Gastrocnemius medialis (tissue), 4 donors: ENCODE data around the gene ALK. TPM values are rescaled to one million over a fixed set of nuclear protein-coding genes. Genes with fewer than 3 reads are reported as not detected.

Experiments used
- ATAC-seq, 2 donors: fragments of 150-250 bp; one replicate each; pipeline ENCODE4 v1.9.1; 2016
- DNase-seq, 2 donors: peaks; one replicate each; pipeline ENCODE4 v3.0.0-alpha.2; 2019
- H3K27ac ChIP-seq, 4 donors: fragments of 200-600 bp; sonication (generic); 1 replicate in 1 of 4; 2 replicates in 3 of 4; pipeline ENCODE4 v1.5.1; 2016 to 2018; ENCODE audit warnings: mild to moderate bottlenecking in 2 of 4, moderate library complexity in 1 of 4
- H3K27me3 ChIP-seq, 3 donors: fragments of 200-600 bp; sonication (generic) in 2 of 3; 1 replicate in 1 of 3; 2 replicates in 2 of 3; pipeline versions ENCODE4 v1.5.1 to v1.6.0; 2016 to 2019; ENCODE audit warnings: mild to moderate bottlenecking in 1 of 3, moderate library complexity in 1 of 3
- H3K36me3 ChIP-seq, 2 donors: fragments of 200-600 bp; sonication (generic) in 1 of 2; one replicate each; pipeline ENCODE4 v1.5.1; 2017 to 2018
- H3K4me1 ChIP-seq, 2 donors: fragments of 200-600 bp; sonication (generic) in 1 of 2; one replicate each; pipeline ENCODE4 v1.5.1; 2016 to 2017; ENCODE audit warnings: mild to moderate bottlenecking in 2 of 2
- H3K4me3 ChIP-seq, 4 donors: fragments of 200-600 bp; sonication (generic) in 3 of 4; 1 replicate in 1 of 4; 2 replicates in 3 of 4; pipeline ENCODE4 v1.5.1; 2016 to 2019; ENCODE audit warnings: mild to moderate bottlenecking in 2 of 4
- H3K9me3 ChIP-seq, 3 donors: fragments of 200-600 bp; sonication (generic) in 2 of 3; 1 replicate in 1 of 3; 2 replicates in 2 of 3; pipeline ENCODE4 v1.5.1; 2016 to 2019
- CTCF ChIP-seq, 5 experiments: fragments of 450-650 bp in 3 of 5; fragments of 200-600 bp in 2 of 5; sonication (generic) in 2 of 5; IDR thresholded peaks in 4 of 5; conservative IDR thresholded peaks in 1 of 5; 1 replicate in 4 of 5; 2 replicates in 1 of 5; pipeline ENCODE4 v1.5.1; 2016 to 2019; ENCODE audit warnings: antibody characterized with exemption in 5 of 5, mild to moderate bottlenecking in 3 of 5, moderate library complexity in 3 of 5
- POLR2A ChIP-seq, 2 donors: fragments of 450-650 bp; IDR thresholded peaks; one replicate each; pipeline ENCODE4 v1.6.1; 2017; ENCODE audit warnings: antibody characterized with exemption in 2 of 2, mild to moderate bottlenecking in 2 of 2, moderate library complexity in 2 of 2
- in situ Hi-C, 4 donors: fragments of 200-750 bp; cut with MboI; loops; one replicate each; pipeline versions ENCODE4 v1.15.0 to v1.8.0; 2017; ENCODE audit warnings: low sequenced_read_pairs in 4 of 4
- intact Hi-C: fragments of 100-400 bp; cut with DNase I; formaldehyde crosslinking; loops from one replicate; pipeline ENCODE4 v1.15.1; 2023; ENCODE audit warnings: low total_unique reads
- total RNA-seq, 4 donors: library from RNA; depleted of rRNA; stranded (reverse); fragments of >200 nt; gene quantifications; one replicate each; pipeline versions ENCODE4 v1.1.0 to v1.2.3, GENCODE V29; 2016

ALK gene
- total RNA-seq, 4 donors from 2014 or later = not detected

- Histone ChIP-seq H3K4me1 (peaks cover 0 to 10% of the 10 kb centered on the region in 2 donors), H3K27ac (peak overlapping the region in 2 of 4 donors; percentile 16 to 39), H3K36me3 (no peaks in the 10 kb centered on the region), H3K4me3 (no peak overlapping the region), H3K9me3 (no peaks in the 10 kb centered on the region), H3K27me3 (no peaks in the 10 kb centered on the region)
- TF ChIP-seq CTCF (IDR thresholded peaks at IDR 0.05 in 4 of 5, conservative IDR thresholded peaks at IDR 0.05 in 1 of 5) = no peak
- TF ChIP-seq POLR2A (IDR thresholded peaks at IDR 0.05) = no peak
- intact Hi-C loops (no loop called here), in situ Hi-C loops (no loop called here)
- ATAC-seq = peak in 1 of 2 donors; percentile 68
- DNase-seq = no peak
Measured at GRCh38 chr2:29482348-29482747, 439.0 kb downstream of the ALK start.

- no peak overlapping the region for H3K4me3 ChIP-seq
- no peak for ATAC-seq
- H3K9me3 ChIP-seq = no peaks in the 10 kb centered on the region
- no peaks in the 10 kb centered on the region for H3K27me3 ChIP-seq
- H3K27ac ChIP-seq = no peak overlapping the region
- TF ChIP-seq CTCF (IDR thresholded peaks at IDR 0.05 in 4 of 5, conservative IDR thresholded peaks at IDR 0.05 in 1 of 5) (no peak), POLR2A (IDR thresholded peaks at IDR 0.05) (no peak)
- no peaks in the 10 kb centered on the region for H3K36me3 ChIP-seq
- peaks cover 0 to 10% of the 10 kb centered on the region in 2 donors for H3K4me1 ChIP-seq
- intact Hi-C loops = no loop called here
- in situ Hi-C loops = no loop called here
- DNase-seq = no peak
Measured at GRCh38 chr2:29481313-29481712, 440.1 kb downstream of the ALK start.

- intact Hi-C loops (no loop called here), in situ Hi-C loops (no loop called here)
- DNase-seq (peak in 1 of 2 donors; percentile 32), ATAC-seq (peak; percentile 50 to 83)
- Histone ChIP-seq H3K27me3 (no peaks in the 10 kb centered on the region), H3K36me3 (no peaks in the 10 kb centered on the region), H3K27ac (peak overlapping the region in 1 of 4 donors; percentile 5), H3K4me3 (no peak overlapping the region), H3K4me1 (peaks cover 0 to 10% of the 10 kb centered on the region in 2 donors), H3K9me3 (no peaks in the 10 kb centered on the region)
- TF ChIP-seq POLR2A (IDR thresholded peaks at IDR 0.05) (no peak), CTCF (IDR thresholded peaks at IDR 0.05 in 4 of 5, conservative IDR thresholded peaks at IDR 0.05 in 1 of 5) (no peak)
Measured at GRCh38 chr2:29480426-29480825, 441.0 kb downstream of the ALK start.

- in situ Hi-C loops = no loop called here
- Histone ChIP-seq H3K4me1 (peaks cover 0 to 10% of the 10 kb centered on the region in 2 donors), H3K27ac (no peak overlapping the region), H3K9me3 (no peaks in the 10 kb centered on the region), H3K27me3 (no peaks in the 10 kb centered on the region), H3K4me3 (no peak overlapping the region), H3K36me3 (no peaks in the 10 kb centered on the region)
- ATAC-seq (no peak), DNase-seq (no peak)
- TF ChIP-seq POLR2A (IDR thresholded peaks at IDR 0.05) (no peak), CTCF (IDR thresholded peaks at IDR 0.05 in 4 of 5, conservative IDR thresholded peaks at IDR 0.05 in 1 of 5) (no peak)
- intact Hi-C loops = no loop called here
Measured at GRCh38 chr2:29479401-29479800, 442.0 kb downstream of the ALK start.

GRCh38 chr2:29478641-29479040 is 442.7 kb downstream of the ALK start:
- intact Hi-C loops = no loop called here

More at GRCh38 chr2:29478641-29479040, 442.7 kb downstream of the ALK start:
- TF ChIP-seq CTCF (IDR thresholded peaks at IDR 0.05 in 4 of 5, conservative IDR thresholded peaks at IDR 0.05 in 1 of 5) = no peak
- TF ChIP-seq POLR2A (IDR thresholded peaks at IDR 0.05) = no peak
- in situ Hi-C loops = no loop called here
- H3K9me3 ChIP-seq = no peaks in the 10 kb centered on the region
- H3K4me1 ChIP-seq = peaks cover 0 to 10% of the 10 kb centered on the region in 2 donors
- ATAC-seq (no peak), DNase-seq (no peak)
- no peaks in the 10 kb centered on the region for H3K27me3 ChIP-seq
- no peak overlapping the region for H3K4me3 ChIP-seq
- no peak overlapping the region for H3K27ac ChIP-seq
- no peaks in the 10 kb centered on the region for H3K36me3 ChIP-seq
